ENCODE data around the gene CCDC91.

Gene CCDC91, protein sequence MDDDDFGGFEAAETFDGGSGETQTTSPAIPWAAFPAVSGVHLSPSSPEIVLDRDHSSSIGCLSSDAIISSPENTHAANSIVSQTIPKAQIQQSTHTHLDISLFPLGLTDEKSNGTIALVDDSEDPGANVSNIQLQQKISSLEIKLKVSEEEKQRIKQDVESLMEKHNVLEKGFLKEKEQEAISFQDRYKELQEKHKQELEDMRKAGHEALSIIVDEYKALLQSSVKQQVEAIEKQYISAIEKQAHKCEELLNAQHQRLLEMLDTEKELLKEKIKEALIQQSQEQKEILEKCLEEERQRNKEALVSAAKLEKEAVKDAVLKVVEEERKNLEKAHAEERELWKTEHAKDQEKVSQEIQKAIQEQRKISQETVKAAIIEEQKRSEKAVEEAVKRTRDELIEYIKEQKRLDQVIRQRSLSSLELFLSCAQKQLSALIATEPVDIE

DNA sequence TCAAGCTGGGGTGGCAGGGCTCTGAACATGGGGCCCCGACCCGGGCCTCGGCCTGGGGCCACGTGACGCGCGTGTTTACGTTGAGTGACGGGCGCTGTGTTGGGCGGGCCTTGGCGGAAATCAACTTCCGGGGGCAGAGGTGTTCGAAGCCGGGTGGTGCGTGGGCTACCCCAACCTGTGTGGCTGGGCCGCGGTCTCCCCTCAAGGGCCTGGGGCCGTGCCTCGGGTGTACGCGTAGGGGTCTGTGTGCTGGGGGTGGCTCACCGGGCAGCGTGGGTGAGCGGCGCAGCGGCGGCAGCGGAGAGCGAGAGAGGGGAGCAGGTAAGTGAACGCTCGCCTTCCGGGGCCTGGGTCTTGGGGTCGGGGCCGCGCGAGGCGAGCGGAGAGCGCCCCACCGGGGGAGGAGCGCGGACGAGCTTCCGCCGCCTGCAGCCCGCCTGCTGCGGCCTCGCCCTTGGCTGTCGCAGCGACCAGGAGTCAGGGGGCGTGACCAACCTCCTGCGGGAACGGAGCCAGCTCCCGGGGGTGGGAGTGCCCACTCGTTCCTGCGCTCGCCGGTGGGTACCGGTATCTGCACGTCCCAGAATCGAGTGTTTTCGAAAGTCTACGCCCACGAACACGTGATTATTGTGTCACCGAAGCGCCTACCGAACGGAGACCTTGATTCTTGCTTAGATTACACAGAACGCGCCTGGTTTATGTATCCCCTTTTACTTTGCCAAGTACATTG is at the start of gene CCDC91:
CCDC91 (plus strand) TSS at position 136 of the 730 bp plus-strand sequence. CDS start 66,760 bp downstream, outside the sequence.
- no peak for FAIRE-seq

DNA sequence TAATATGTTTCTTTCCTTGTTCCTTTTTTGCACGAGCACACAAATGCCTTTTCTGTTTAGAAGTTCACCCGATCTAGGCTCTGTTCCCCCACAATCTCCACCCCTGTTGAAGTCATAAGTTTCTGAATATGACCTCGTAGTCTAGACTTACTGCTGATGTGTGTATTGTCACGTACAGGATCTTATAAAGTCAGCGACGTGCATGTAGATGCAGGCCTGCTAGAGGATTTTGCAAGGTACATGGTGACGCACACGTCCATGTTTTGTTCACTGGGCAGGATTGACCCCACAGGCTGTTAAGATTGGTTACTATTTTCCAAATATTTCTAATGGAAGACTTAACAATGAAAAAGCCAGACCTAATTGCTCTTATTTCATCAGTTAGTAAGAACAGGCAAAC is 46.2 kb upstream of the CCDC91 start:
- FAIRE-seq: no peak

DNA sequence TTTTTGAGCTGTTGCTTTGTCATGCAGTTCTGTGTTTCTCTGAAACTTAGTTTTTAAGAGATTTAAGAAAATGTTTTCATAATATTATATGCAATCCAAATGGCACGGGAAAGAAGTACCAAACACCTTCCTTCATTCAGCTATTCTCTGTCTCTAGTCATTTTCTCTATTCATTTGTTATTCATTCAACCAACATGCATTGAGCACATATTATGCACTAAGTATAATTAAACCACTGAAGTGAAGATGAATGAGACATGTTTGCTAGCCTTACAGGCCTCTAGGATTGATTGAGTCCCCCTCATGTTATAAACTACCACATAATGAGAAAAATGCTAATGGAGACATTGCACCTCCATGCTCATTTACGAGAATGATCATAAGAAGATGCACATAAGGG is 45.7 kb upstream of the CCDC91 start:
- FAIRE-seq: no peak

DNA sequence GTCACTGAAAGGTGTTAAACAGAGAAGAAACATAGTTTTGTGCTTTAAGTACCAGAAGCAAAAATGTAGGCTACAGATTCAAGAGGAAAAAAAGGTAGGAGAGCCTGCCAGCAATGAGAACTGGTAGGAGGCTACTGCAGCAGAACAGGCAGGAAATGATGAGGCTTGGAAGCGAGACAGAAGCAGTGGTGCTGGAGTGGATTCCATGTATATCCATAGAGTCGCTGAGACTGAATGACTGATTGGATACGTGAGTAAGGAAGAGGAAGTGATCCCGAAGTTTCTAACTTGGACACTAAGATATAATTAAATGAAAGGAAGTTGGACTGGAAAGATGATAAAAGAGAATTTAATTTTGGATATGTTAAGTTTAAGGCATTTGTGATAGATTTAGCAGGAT is 45.0 kb upstream of the CCDC91 start:
- FAIRE-seq: no peak

DNA sequence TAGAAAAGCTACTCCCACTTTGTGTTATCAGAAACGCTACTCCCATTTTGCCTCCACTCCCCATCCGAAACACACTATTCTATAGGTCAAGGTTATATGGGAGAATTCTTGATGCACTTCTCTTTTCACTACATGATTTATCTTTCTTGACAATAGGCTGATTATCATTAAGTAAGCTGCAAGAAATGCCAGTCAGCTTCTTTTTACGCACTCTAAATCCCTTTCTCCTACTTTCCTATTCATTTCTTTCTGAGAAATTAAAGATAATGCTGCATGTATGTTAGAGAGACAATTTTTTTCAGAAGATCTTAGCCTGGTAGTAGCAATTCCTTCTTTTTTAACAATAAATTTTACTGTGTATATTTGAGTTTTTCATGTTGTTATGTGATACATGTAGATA is 41.0 kb upstream of the CCDC91 start:
- FAIRE-seq: no peak

DNA sequence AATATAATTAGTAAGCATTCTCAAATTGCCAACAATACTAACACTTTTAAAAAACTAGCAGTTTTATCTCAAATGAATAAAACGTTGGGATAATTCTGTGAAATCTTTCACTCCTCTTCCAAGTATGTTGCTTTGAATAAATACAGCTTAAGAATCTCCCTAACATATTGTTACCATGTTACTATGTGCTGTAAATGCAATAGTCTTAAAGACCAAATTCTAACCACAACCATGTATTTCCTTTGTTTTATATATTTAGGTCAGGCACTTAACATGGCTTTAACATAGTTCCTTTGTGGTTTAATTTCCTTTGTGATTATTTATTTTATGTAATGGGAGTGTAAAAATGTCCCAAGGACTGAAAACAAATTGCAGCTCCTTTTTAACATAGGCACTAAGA is 33.9 kb upstream of the CCDC91 start:
- no peak for FAIRE-seq

DNA sequence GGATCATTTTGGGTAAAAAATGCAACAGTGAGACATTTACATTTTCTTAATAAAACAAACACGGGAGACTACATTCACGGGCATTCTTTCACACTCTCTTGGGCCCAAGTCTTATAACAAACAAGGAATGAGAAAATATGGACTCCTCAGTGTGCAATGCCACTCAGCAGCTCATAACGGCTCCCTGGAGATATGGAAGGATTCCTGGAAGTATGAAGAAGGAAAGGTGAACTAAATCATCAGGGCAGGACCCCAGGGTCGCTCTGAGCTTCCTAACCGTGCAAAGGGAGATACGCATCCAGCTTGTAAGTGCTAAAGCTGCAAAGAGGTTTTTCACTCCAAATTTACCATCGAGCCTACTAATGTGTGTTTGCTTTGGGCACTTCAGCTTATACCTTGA is 33.5 kb upstream of the CCDC91 start:
- FAIRE-seq: no peak

DNA sequence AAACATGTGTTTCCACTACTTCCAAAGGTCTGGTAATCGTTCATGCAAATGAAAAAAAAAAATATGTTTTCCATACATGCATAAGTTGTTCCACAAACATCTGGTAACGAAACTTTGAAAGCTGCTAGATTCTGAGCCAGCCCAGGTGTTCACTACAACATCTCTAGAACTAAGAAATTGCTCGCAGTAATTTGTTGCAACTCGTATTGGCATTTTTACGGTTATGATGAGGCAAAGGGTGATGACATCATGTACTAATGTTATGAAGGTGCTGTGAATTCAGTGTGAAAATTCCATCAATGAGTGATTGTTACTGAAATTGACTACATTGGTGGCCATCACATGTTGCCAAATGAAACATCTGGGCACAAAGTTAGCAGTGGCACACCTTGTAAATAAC is 31.9 kb upstream of the CCDC91 start:
- no peak for FAIRE-seq

DNA sequence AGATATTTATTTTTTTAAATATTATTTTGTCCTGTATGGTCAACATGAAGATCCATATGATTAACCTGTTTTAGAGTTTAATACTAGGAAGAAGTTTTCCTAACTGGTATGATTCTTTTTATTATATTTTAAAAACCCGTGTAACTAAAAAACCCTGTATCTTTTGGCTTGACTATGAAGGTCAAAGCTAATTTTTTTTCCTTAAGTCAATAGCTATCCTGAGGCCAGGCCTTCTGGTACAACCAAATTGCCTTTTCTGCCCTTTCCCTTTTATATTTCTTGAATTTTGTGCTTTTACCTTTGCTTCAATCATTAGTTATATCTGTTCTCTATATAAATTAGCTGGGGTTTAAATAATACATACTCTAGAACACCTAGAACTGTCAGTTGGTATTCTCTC is 30.6 kb upstream of the CCDC91 start:
- no peak for FAIRE-seq

DNA sequence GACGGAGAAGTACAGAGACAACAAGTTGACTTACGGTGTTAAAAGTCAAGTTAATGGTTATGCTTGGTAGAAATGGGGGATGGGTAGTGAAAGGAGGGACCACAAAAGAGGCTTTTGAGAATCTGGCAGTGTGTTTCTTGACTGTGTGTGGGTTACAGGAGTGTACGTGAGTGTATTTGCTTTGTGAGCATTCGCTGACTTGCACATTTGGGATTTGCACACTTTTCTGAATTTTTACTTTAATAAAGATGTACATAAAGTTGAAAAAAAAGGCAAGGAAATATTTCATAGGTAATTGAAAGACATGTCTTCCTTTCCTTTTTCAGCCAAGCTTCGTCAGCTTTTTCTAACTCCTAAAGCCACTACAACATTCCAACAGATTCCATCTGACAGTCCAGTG is 28.6 kb upstream of the CCDC91 start:
- no peak for FAIRE-seq

DNA sequence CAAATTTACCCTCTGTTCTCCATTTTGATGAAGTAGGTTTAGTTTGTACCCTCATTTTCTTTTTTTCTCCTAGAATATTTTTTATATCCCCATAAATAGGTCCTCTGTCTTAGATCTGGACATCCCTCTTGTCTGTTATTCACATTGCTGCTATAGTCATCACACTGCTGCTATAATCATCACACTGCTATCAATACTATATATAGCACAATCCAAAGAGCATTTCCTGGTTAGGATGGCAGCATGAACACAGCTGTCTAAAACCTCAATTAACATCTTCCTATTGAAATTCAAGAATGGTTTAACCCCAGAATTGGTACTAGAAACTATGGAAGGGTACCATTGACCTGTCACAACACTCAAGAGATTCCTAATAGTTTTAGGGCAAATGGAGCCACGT is 27.6 kb upstream of the CCDC91 start:
- FAIRE-seq: no peak

DNA sequence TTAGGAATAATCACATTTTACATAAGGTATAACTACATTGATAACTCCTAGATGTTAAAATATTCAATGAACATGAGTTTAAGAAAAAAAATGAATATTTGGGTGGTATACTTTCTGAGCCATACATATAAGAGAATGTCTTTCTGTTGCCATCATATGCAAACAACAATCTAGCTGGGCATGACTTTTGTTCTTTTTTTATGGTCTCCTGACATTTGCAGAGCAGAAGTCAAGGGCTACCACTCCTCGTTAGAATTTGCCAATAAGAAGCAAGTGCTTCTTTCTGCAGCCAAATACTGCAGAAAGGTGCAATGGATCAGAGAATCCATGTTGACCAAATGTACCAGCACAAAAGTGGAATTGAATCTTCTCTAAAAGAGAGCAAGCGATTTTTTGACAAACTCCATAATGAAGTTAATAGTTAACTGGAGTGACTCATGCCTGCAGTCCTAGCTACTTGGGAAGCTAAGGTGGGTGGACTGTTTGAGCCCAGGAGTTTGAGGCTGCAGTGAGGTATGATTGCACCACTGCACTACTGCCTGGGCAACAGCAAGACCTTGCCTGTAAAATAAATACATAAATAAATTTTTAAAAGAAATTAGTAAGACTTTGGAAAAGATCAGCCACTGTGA is 25.5 kb upstream of the CCDC91 start:
- no peak for FAIRE-seq

DNA sequence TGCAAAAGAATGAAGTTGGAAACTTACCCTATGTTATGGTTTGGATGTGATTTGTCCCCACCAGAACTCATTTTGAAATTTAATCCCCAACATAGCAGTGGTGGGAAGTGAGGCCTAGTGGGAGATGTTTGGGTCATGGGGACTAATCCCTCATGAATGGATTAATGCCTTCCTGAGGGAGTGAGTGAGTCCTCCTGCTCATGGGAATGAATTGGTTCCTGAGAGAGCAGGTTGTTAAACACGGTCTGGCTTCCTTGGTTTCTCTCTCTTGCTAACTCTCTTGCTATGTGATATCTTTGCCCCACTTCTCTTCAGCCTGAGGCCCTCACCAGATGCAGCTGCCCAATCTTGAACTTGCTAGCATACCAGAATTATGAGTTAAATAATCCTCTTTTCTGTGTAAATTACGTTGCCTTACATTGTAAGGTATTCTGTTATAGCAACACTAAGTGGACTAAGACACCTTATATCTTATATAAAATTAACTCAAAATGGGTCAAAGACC is 22.2 kb upstream of the CCDC91 start:
- no peak for FAIRE-seq

DNA sequence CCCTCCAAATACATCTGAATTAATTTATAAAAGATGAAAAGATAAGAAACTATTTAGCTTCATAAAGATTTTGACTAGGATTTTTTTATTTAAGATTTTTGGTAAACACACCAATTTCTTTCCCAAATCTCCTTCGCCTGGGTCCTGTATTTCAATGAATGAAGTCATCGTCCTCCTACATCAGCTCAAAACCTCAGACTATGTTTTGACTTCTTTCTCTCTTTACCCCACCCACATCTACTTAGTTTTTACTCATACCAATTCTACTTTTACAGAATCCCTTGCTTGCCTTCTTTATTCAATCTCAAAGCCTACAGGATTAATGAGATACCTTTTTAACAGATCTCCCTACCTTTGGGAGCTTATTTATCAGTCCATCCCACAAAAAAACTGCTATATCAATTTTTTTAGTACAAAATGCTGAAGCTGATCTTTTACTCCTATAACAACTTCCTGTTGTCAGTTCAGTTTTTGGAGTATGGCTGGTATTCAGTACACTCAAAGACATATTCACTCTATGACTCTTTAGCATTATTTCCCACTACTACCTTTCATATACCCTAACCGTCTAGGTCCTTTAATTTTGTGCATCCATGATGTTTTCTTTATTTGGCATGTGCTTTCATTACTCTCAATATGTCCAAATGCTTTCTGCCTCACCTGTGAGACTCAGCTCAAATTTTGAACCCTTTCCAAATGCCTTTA is 18.7 kb upstream of the CCDC91 start:
- no peak for FAIRE-seq

DNA sequence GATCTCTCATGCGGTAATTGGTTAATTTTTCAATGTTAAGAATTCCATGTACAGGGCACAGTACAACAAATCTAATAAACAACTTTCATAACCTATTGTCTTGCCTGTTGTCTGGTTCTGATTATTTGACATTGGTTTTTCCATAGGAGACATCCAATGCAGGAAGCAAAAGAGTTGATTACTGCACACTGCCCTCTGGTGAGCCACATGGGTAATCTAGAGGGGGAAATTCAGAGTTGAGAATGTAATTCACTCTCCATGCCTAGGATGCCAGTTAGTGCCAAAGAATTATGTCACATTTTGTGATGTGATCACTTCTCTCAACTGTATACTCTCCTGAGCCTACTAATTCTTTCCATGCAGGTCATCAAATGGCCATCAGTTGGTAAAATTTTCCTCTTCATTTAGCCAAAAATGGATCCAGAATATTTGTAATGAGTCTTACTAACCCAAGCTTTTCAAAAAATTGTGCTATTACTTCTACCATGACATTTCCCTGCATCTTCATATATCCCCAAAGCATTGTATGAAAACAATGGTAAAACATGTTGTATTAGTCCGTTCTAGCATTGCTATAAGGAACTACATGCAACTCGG is 17.7 kb upstream of the CCDC91 start:
- peak; percentile 48 for FAIRE-seq

DNA sequence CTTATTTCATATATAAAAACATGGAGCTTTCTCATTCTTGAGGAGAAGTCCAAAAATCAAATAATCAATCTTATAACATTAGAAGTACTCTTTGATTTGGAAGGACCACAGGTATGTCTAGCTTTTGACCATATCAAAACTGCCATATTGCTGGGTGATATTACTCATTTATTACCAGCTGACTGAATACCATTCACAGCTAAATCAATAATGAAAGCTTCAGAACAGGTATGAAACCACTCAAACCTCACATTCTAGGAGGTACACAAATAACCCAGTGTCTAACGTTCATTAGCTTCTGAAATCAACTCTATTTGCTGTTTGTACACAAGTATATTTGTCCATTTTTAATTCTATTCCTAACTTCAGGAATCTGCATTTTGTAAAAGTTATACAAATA is 16.8 kb upstream of the CCDC91 start:
- FAIRE-seq: no peak

DNA sequence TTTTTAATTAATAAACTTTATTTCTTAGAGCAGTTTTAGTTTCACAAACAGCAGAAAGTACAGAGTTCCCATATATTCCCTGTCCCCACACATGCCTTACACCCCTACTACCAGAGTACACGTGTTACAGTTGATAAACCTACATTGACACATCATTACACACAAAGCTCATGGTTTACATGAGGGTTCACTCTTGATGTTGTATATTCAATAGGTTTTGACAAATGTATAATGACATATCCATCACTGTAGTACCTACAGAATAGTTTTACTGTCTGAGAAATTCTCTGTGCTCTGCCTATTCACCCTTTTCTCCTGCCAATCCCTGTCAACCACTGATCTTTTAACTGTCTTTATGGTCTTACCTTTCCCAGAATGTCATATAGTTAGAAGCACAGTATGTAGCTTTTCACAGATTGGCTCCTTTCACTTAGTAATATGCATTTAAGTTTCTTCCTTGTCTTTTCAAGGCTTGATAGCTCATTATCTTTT is 15.1 kb upstream of the CCDC91 start:
- no peak for FAIRE-seq

DNA sequence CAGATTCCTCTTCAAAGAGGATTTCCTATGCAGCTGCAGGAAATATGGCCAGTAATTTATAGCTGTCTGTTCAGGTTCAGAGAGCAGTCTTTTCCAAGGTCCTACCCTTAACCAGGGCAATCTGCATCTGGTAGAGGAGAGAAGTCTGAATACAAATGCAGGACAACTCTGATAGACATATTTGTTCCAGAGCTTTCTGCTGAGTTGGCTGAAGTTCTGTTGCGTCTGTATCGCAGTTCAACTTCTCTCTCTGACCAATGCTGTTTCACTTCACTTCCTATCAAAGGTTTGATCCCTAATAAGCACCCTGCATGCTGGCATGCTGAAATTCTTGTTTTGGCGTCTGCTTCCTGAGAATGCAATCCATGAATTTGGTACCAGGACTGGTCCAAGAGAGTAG is 14.0 kb upstream of the CCDC91 start:
- no peak for FAIRE-seq

DNA sequence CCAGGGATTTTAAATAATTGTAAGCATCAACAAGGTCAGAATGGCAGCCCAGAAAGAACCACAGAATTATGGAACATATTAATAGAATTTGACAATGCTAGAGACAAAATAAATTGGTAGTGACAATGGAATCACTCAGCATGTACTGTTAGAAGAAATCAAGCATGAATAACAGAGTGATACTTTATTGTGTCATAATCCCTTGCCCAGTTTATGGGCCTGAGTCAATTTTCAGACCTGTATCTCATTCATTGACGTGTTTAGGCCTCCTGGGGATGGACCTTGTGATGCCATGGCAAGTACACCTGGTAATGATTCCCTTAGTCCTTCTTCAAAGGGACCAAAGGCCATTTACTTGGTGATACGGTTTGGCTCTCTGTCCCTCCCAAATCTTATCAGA is 12.8 kb upstream of the CCDC91 start:
- FAIRE-seq: no peak

DNA sequence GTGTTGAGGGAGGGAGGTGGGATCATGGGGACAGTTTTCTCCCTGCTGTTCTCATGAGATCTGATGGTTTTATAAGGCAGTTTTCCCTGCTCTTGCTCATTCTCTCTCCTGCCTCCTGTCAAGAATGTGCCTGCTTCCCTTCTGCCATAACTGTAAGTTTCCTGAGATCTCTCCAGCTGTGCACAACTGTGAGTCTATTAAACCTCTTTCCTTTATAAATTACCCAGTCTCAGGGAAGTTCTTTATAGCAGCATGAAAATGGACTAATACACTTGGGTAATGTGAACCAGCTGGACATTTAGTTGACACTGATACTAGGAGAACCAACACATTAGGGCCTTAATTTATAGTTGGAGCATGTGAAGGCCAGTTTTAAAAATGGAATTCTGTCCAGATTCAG is 12.4 kb upstream of the CCDC91 start:
- FAIRE-seq: no peak

DNA sequence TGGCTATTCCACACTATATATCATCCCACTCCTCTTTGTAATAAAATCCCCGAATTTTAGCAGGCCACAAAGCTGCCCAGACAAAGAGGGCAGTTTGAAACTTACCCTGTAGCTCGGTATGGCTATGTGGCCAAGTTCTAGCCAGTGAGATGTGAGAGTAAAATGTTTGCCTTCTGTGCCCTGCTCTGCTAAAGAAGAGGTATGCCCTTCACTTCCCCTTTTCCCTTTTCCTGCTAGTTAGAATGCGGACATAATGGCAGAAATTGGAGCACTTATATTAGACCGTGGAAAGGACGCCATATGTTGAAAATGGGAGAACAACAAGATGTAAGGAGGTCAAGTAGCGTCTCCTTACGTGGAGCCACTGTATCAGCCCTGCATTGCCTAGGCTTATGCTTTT is 11.5 kb upstream of the CCDC91 start:
- FAIRE-seq: no peak

DNA sequence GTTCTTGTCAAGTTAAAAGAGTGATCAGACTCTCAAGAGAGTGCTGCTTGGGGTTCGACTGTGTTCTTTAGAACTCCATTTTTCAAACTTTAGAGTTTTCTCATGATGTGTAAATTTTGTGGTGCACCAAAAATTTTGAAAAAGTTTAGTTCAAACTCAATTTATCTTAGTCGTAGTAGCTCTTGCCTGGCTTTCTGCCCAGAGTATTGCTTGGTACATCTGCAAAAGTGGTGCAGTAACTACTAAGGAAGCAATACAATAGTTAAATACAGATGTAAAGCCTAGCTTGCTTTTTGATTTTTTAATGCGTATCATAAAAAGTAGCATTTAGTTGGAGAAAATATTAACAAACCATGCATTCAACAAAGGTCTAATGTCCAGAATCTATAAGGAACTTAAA is 9.5 kb upstream of the CCDC91 start:
- no peak for FAIRE-seq

DNA sequence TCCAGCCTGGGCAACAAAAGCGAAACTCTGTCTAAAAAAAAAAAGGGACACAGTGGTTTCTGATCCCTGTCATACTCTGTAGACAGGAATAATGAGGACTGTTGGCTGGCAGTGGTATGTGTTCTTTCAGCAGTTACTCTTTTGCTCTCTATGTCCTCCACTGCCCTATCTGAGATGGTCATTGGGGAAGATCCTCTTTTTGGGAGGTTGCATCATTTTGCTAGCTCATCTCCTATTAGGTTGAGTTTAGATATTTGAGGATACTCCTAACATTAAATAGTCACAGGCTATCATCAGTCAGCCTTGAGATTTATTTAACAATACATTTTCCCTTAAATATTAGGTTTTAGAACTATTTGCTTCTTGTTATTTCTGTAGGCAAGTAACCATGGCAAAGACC is 5.9 kb upstream of the CCDC91 start:
- no peak for FAIRE-seq
